Immature natural killer cell (primary cell): ENCODE results near the gene THRSP. TPM values are rescaled to one million over a fixed set of nuclear protein-coding genes. Genes with fewer than 3 reads are reported as not detected.
"Not testable (repeated sequence)": the region's sequence is repeated elsewhere in the genome, so short reads cannot be mapped to it uniquely, and the experiment has no call there.

Source experiments
- DNase-seq, 3 donors: peaks; one replicate each; pipeline ENCODE4 v3.0.0; 2022; ENCODE audit warnings: mixed read lengths in 1 of 3
- H3K27ac Mint-ChIP-seq, 6 donors: one replicate each; pipeline ENCODE4 v1.8.0; 2020; ENCODE audit warnings: mixed read lengths in 6 of 6, mild to moderate bottlenecking in 5 of 6, inconsistent platforms in 4 of 6, moderate library complexity in 3 of 6
- H3K27me3 Mint-ChIP-seq, 3 donors: one replicate each; pipeline ENCODE4 v1.8.0; 2020 to 2021; ENCODE audit warnings: low read depth in 3 of 3, mild to moderate bottlenecking in 3 of 3, mixed read lengths in 3 of 3, moderate library complexity in 3 of 3, inconsistent platforms in 1 of 3
- H3K36me3 Mint-ChIP-seq, 3 donors: one replicate each; pipeline ENCODE4 v1.8.0; 2020; ENCODE audit warnings: mixed read lengths in 3 of 3, inconsistent platforms in 2 of 3, mild to moderate bottlenecking in 2 of 3
- H3K4me1 Mint-ChIP-seq, 2 donors: one replicate each; pipeline ENCODE4 v1.8.0; 2020; ENCODE audit warnings: inconsistent platforms in 2 of 2, mild to moderate bottlenecking in 2 of 2, mixed read lengths in 2 of 2, moderate library complexity in 1 of 2
- H3K4me3 Mint-ChIP-seq, 5 donors: one replicate each; pipeline ENCODE4 v1.8.0; 2020; ENCODE audit warnings: mild to moderate bottlenecking in 5 of 5, mixed read lengths in 5 of 5, inconsistent platforms in 3 of 5, moderate library complexity in 3 of 5
- H3K9me3 Mint-ChIP-seq, 6 donors: one replicate each; pipeline ENCODE4 v1.8.0; 2020; ENCODE audit warnings: mild to moderate bottlenecking in 6 of 6, mixed read lengths in 6 of 6, inconsistent platforms in 4 of 6, moderate library complexity in 3 of 6
- polyA plus RNA-seq, 3 donors: library from polyadenylated mRNA; unstranded; fragments of 300-500 nt; fragmentation: Illumina TruSeq; gene quantifications; one replicate each; pipeline ENCODE4 v1.2.3, GENCODE V29; 2021

Gene THRSP
- polyA plus RNA-seq, 3 donors from 2014 or later = 0.18 TPM; not detected in 2

GRCh38 chr11:78045851-78046485 lies 17.7 kb upstream of the THRSP start:
- peak; percentile 64 to 72 (median 71) for DNase-seq
- peaks cover 9 to 10% of the 10 kb centered on the region in 2 donors for H3K4me1 Mint-ChIP-seq
- peaks cover 0 to 5% (median 2%) of the 10 kb centered on the region in 3 donors for H3K27me3 Mint-ChIP-seq
- H3K4me3 Mint-ChIP-seq = peak overlapping the region in 4 of 5 donors; percentile 30 to 67 (median 54)
- H3K9me3 Mint-ChIP-seq = peaks cover 0 to 2% (median 0%) of the 10 kb centered on the region in 6 donors
- no peaks in the 10 kb centered on the region for H3K36me3 Mint-ChIP-seq
- no peak overlapping the region for H3K27ac Mint-ChIP-seq

GRCh38 chr11:78046486-78046854 lies 17.2 kb upstream of the THRSP start:
- no peak overlapping the region for H3K27ac Mint-ChIP-seq

DNA sequence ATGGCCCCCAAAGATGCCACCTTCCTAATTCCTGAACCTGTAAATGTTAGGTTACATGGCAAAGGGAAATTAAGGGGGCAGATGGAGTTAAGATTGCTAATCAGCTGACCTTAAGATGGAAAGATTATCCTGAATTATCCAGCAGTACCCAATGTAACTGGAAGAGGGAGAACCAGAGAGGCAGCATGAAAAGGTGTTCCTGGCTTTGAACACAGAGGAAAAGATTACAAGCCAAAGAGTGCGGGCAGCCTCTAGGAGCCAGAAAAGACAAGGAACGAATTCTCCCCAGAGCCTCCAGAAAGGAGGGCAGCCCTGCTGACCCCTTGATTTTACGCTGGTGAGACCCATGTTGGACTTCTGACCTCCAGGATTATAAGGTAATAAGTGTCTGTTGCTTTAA lies 15.1 kb upstream of the THRSP start:
- Mint-ChIP-seq H3K27me3 (peaks cover 0 to 5% (median 2%) of the 10 kb centered on the region in 3 donors), H3K36me3 (no peaks in the 10 kb centered on the region), H3K9me3 (peaks cover 0 to 2% (median 0%) of the 10 kb centered on the region in 6 donors)

More at GRCh38 chr11:78046486-78046854, 17.2 kb upstream of the THRSP start:
- H3K4me1 Mint-ChIP-seq = peaks cover 7 to 10% of the 10 kb centered on the region in 2 donors
- peak overlapping the region in 1 of 5 donors; percentile 58 for H3K4me3 Mint-ChIP-seq
- H3K9me3 Mint-ChIP-seq = peaks cover 0 to 2% (median 0%) of the 10 kb centered on the region in 6 donors
- H3K27me3 Mint-ChIP-seq = peaks cover 0 to 5% (median 2%) of the 10 kb centered on the region in 3 donors
- no peak for DNase-seq
- no peaks in the 10 kb centered on the region for H3K36me3 Mint-ChIP-seq

DNA sequence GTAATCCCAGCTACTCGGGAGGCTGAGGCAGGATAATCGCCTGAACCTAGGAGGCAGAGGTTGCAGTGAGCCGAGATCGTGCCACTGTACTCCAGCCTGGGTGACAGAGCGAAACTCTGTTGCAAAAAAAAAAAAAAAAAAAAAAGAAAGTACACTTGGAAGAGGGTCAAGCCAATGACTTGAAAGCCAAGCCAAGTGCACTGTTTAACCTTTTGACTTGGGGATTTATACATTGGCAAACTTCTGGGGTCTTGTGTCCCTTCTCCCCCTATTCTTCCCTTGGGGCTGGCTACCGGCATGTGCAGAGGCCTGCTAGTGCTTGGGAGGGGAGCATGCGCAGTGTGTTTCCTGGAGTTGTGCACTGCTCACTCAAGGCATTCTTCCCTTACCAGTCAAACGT lies 14.3 kb upstream of the THRSP start:
- Mint-ChIP-seq H3K4me1 (peaks cover 5 to 10% of the 10 kb centered on the region in 2 donors), H3K36me3 (no peaks in the 10 kb centered on the region), H3K9me3 (peaks cover 0 to 2% (median 0%) of the 10 kb centered on the region in 6 donors), H3K4me3 (no peak overlapping the region), H3K27ac (peak overlapping the region in 1 of 6 donors; percentile 29), H3K27me3 (peaks cover 0 to 3% (median 2%) of the 10 kb centered on the region in 3 donors)
- no peak for DNase-seq

More for the DNA sequence above, 15.1 kb upstream of the THRSP start:
- H3K4me1 Mint-ChIP-seq = peaks cover 5 to 10% of the 10 kb centered on the region in 2 donors
- no peak overlapping the region for H3K4me3 Mint-ChIP-seq
- no peak for DNase-seq
- peak overlapping the region in 1 of 6 donors; percentile 29 for H3K27ac Mint-ChIP-seq

- no peak overlapping the region for H3K4me3 Mint-ChIP-seq
- peaks cover 0 to 2% of the 10 kb centered on the region in 2 donors for H3K4me1 Mint-ChIP-seq
- DNase-seq = no peak
- peaks cover 0 to 2% (median 0%) of the 10 kb centered on the region in 6 donors for H3K9me3 Mint-ChIP-seq
- H3K27me3 Mint-ChIP-seq = peaks cover 0 to 3% (median 2%) of the 10 kb centered on the region in 3 donors
- H3K27ac Mint-ChIP-seq = no peak overlapping the region
- H3K36me3 Mint-ChIP-seq = no peaks in the 10 kb centered on the region
Measured at GRCh38 chr11:78050964-78051831, 12.5 kb upstream of the THRSP start.

DNA sequence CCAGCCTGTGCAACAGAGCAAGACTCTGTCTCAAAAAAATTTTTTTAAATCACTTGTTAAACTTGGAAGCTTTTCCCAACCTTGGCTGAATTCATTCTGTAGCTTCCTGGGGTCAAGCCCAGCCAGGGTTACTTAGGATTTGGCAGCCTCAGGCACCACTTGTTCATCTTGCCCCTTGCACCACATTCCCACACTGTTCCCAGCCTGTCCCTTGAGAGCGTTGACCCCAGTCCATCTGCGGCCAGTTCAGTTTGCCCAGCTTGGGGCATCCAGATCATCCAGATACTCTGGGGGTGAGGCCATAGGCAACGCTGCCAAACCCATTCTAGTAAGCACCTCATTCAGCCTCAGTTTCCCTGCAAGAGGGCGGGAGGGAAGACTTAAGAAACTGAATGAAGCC lies 8.7 kb upstream of the THRSP start:
- no peak for DNase-seq
- H3K9me3 Mint-ChIP-seq = no peaks in the 10 kb centered on the region
- H3K4me1 Mint-ChIP-seq = no peaks in the 10 kb centered on the region
- no peak overlapping the region for H3K4me3 Mint-ChIP-seq
- peaks cover 0 to under 1% (median 0%) of the 10 kb centered on the region in 3 donors for H3K27me3 Mint-ChIP-seq
- no peak overlapping the region for H3K27ac Mint-ChIP-seq
- no peaks in the 10 kb centered on the region for H3K36me3 Mint-ChIP-seq

DNA sequence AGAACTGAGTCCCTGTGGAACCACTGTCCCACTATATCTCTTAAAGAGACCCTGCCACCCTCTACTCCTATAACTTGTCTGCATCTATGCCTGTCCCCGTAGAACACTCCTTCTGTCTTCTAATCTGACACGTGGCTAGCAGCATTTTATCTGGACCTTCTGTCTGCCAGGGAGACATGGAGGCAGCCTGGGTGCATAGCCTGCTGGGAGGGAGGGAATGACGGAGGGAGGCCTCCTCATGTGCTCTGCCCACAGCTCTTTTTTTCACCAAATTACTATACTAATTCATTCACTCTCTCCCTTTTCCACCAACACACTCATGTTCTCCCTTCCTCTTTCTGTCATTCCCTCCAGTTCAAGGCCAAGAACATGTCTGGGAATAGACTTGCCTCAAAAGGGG lies 7.6 kb upstream of the THRSP start:
- no peaks in the 10 kb centered on the region for H3K9me3 Mint-ChIP-seq
- H3K4me3 Mint-ChIP-seq = no peak overlapping the region

DNA sequence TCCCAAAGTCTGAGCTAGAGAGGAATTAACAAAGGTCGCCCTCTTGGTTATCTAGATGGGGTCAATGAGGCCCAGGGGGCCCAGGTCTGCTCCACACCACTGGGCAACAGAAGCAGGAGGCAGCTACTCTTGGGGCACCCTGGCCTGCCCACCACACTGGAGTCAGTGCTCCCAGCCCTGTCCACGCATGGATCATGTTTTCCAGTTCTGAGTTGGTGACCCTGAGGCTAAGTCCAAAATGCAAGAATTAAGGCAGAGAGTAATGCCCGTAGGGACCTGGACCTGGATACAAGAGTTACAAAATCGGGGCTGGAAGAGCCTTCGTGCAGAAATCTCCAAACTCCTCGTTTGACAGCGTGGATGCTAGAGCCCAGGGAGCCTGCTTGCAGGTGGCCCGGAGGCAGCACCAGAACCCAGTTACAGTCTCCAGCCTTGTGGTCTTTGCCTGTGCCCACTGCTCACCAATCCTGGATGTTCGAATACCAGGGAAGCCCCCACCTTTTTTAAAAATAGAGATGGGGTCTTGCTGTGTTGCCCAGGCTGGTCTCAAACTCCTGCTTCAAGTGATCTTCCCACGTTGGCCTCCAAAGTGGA lies 6.1 kb upstream of the THRSP start:
- Mint-ChIP-seq H3K36me3 (no peaks in the 10 kb centered on the region), H3K27ac (no peak overlapping the region), H3K4me3 (no peak overlapping the region), H3K9me3 (no peaks in the 10 kb centered on the region), H3K27me3 (no peaks in the 10 kb centered on the region), H3K4me1 (no peaks in the 10 kb centered on the region)
- DNase-seq = no peak

More for the DNA sequence above, 7.6 kb upstream of the THRSP start:
- no peak overlapping the region for H3K27ac Mint-ChIP-seq
- no peaks in the 10 kb centered on the region for H3K36me3 Mint-ChIP-seq
- H3K4me1 Mint-ChIP-seq = no peaks in the 10 kb centered on the region
- DNase-seq = no peak
- no peaks in the 10 kb centered on the region for H3K27me3 Mint-ChIP-seq

DNA sequence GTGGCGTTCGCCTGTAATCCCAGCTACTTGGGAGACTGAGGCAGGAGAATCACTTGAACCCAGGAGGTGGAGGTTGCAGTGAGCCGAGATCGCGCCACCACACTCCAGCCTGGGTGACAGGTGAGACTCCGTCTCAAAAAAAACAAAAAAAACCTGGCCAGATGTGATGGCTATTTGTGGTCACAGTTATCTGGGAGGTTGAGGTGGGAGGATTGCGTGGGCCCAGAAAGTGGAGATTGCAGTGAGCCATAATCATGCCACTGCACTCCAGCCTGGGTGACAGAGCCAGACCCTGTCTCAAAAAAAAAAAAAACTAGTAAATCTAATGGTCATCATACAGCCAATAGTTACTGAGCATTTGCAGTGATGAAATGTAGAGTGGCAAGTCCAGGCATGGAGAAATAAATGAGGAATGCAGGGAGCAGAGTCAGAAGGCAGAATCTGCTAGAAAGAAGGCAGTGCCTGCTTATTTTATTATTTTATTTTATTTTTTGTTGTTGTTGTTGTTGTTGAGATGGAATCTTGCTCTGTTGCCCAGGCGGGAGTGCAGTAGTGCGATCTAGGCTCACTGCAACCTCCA lies 3.8 kb upstream of the THRSP start:
- H3K4me1 Mint-ChIP-seq = not testable (repeated sequence)

DNA sequence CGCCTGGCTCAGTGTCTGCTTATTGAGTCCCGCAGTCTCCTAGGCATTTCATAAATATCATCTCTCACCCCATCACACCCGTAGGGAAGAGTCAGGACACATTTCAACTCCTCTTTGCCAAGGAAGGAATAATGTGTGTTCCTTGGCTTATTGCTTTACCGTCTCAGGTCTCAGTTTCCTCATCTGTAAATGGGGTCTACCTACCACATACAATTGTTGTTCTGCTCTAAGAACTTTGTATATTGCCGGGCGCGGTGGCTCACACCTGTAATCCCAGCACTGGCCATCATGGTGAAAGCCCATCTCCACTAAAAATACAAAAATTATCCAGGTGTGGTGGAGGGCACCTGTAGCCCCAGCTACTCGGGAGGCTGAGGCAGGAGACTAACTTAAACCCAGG lies 3.1 kb upstream of the THRSP start:
- no peak for DNase-seq
- no peaks in the 10 kb centered on the region for H3K4me1 Mint-ChIP-seq
- H3K27ac Mint-ChIP-seq = no peak overlapping the region
- no peaks in the 10 kb centered on the region for H3K9me3 Mint-ChIP-seq
- no peak overlapping the region for H3K4me3 Mint-ChIP-seq
- peaks cover 0 to 3% (median 0%) of the 10 kb centered on the region in 3 donors for H3K36me3 Mint-ChIP-seq
- H3K27me3 Mint-ChIP-seq = no peaks in the 10 kb centered on the region

More for the DNA sequence above, 3.8 kb upstream of the THRSP start:
- H3K27me3 Mint-ChIP-seq, DNase-seq, H3K36me3 Mint-ChIP-seq, H3K4me3 Mint-ChIP-seq, H3K27ac Mint-ChIP-seq, H3K9me3 Mint-ChIP-seq: not testable (repeated sequence)

DNA sequence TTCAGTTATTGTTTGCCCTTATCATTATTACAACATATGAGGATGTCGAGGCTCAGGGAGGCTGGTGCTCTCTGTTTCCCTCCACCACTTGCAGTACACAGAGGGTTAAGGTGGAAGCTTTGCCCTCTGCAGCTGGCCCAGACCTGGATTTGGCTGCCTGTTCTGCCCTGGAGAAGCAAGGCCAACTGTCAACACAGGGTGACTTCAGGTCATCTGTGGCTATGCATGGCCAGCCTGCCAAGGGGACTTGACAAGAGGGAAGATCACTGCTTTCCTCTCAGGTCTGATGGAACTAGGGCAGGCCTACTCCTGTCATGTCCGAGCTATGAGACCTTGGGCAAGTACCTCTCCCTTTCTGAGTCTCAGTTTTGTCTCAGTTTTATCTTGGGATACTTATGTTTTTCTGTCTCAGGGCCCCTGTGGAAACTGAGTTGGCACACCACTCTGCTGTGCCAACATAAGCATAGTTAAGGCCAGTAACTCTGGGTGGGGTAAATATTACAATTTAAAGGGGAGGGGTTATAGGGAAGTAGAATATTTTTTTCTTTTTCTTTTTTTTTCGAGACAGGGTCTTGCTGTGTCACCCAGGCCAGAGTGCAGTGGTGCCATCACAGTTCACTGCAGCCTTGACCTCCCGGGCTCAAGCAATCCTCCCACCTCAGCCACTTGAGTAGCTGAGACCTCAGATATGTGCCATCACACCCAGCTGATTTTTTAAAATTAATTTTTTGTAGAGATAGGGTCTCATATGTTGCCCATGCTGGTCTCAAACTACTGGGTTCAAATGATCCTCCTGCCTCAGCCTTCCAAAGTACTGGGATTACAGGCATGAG lies 2.4 kb upstream of the THRSP start:
- Mint-ChIP-seq H3K27ac (peak overlapping the region in 1 of 6 donors; percentile 67), H3K4me1 (no peaks in the 10 kb centered on the region)
- no peak for DNase-seq

GRCh38 chr11:78061921-78062311 lies 1.7 kb upstream of the THRSP start:
- Mint-ChIP-seq H3K27ac (peak overlapping the region in 1 of 6 donors; percentile 67), H3K4me1 (no peaks in the 10 kb centered on the region), H3K9me3 (no peaks in the 10 kb centered on the region), H3K36me3 (peaks cover 0 to 3% (median 0%) of the 10 kb centered on the region in 3 donors), H3K27me3 (no peaks in the 10 kb centered on the region), H3K4me3 (no peak overlapping the region)
- DNase-seq = no peak

More for the DNA sequence above, 2.4 kb upstream of the THRSP start:
- H3K27me3 Mint-ChIP-seq = no peaks in the 10 kb centered on the region
- no peaks in the 10 kb centered on the region for H3K9me3 Mint-ChIP-seq
- H3K36me3 Mint-ChIP-seq = peaks cover 0 to 3% (median 0%) of the 10 kb centered on the region in 3 donors
- no peak overlapping the region for H3K4me3 Mint-ChIP-seq

GRCh38 chr11:78062671-78063070 lies 990 bp upstream of the THRSP start:
- Mint-ChIP-seq H3K27me3 (no peaks in the 10 kb centered on the region), H3K36me3 (peaks cover 5 to 8% (median 5%) of the 10 kb centered on the region in 3 donors), H3K4me3 (no peak overlapping the region), H3K27ac (no peak overlapping the region), H3K4me1 (peaks cover 0 to 3% of the 10 kb centered on the region in 2 donors), H3K9me3 (no peaks in the 10 kb centered on the region)
- no peak for DNase-seq
